ENCODE measurements around the gene RAB11FIP3.

RAB11FIP3 gene

DNA sequence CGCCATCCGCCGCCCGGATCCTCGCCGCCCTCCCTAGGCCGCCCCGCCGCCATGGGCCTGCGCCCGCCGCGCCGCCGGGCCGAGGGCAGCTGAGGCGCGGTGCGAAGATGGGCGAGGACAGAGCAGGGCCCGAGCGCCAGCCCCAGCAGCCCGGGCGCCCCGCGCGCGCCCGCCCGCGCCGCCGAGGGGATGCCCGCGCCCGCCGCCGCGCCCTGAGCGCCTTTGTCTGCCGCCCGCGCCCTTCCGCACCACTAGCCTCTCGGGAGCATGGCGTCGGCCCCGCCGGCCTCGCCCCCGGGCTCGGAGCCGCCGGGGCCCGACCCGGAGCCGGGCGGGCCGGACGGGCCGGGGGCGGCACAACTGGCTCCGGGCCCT is 278 bp downstream of the RAB11FIP3 start:
- no peak for DNase-seq (ENCODE audit: low read depth)
- peak overlapping the region; percentile 64 for H3K4me3 ChIP-seq (ENCODE audit: control insufficient read depth, low read depth, low read length)
- TF ChIP-seq CTCF (conservative IDR thresholded peaks at IDR 0.05; ENCODE audit: control insufficient read depth, insufficient read depth, low read depth, low read length) = no peak

GRCh38 chr16:426115-426905 is 861 bp downstream of the RAB11FIP3 start:
- DNase-seq (ENCODE audit: low read depth) = peak; percentile 14
- H3K4me3 ChIP-seq (ENCODE audit: control insufficient read depth, low read depth, low read length) = peak overlapping the region; percentile 64
- TF ChIP-seq CTCF (conservative IDR thresholded peaks at IDR 0.05; ENCODE audit: control insufficient read depth, insufficient read depth, low read depth, low read length) = no peak

DNA sequence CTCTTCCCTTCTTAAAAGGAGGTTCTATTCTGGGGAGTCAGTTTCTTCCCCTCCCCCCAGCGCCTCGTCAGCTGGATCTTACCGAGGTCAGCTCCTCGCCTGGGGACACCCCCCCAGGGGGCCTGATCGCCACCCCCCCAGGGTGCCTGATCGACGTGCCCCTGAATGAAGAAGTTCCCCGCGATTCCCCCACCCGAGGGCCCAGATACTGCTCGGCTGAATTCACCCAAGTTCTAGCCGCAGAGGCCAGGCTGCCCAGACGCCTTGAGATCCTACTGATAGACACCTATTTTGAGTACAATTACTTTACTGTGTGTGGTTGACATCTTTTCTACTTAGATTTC is 1.4 kb downstream of the RAB11FIP3 start:
- TF ChIP-seq CTCF (conservative IDR thresholded peaks at IDR 0.05; ENCODE audit: control insufficient read depth, insufficient read depth, low read depth, low read length) = no peak
- no peak for DNase-seq (ENCODE audit: low read depth)
- H3K4me3 ChIP-seq (ENCODE audit: control insufficient read depth, low read depth, low read length) = peak overlapping the region; percentile 64

DNA sequence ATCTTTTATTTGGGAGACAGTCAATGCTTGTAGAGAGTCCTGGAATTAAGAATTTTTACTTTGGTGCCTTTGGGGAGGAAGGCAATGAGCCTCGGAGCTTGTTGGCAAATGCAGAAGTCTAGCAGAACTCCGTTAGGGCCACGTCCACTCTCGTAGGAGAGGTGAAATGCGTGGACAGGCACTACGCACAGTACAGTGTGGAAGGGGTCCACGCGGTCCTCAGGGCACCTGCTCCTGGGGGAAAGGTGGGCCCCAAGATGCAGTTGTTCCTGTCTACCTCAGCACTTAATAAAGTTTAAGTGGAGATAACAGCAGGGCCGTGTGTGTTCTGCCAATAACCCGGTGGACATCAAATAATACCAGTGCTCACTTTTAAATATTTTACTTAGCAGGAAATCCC is 1.8 kb downstream of the RAB11FIP3 start:
- H3K4me3 ChIP-seq (ENCODE audit: control insufficient read depth, low read depth, low read length) = peak overlapping the region; percentile 64
- no peak for DNase-seq (ENCODE audit: low read depth)
- no peak for TF ChIP-seq CTCF (conservative IDR thresholded peaks at IDR 0.05; ENCODE audit: control insufficient read depth, insufficient read depth, low read depth, low read length)

GRCh38 chr16:430904-431303 is 5.5 kb downstream of the RAB11FIP3 start:
- no peak overlapping the region for H3K4me3 ChIP-seq (ENCODE audit: control insufficient read depth, low read depth, low read length)
- DNase-seq (ENCODE audit: low read depth) = no peak
- TF ChIP-seq CTCF (conservative IDR thresholded peaks at IDR 0.05; ENCODE audit: control insufficient read depth, insufficient read depth, low read depth, low read length) = no peak

DNA sequence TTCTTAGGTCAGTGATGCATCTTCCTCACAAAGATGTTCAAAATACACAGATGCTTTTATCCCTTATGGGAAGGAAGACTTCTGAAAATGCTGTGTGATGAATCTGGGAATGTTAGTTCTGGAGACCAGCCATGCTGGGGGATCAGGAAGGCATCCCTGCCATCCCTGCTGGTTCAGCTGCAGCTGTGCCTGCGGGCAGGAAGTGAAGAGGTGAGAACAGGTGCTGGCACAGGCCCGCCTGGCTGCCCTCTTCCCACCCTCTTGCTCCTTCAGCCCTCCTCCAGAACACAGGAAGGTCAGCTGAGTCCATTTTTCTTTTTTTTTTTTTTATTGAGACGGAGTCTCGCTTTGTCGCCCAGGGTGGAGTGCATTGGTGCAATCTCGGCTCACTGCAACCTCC is 15.2 kb downstream of the RAB11FIP3 start:
- DNase-seq (ENCODE audit: low read depth) = no peak
- H3K4me3 ChIP-seq (ENCODE audit: control insufficient read depth, low read depth, low read length) = no peak overlapping the region
- no peak for TF ChIP-seq CTCF (conservative IDR thresholded peaks at IDR 0.05; ENCODE audit: control insufficient read depth, insufficient read depth, low read depth, low read length)

DNA sequence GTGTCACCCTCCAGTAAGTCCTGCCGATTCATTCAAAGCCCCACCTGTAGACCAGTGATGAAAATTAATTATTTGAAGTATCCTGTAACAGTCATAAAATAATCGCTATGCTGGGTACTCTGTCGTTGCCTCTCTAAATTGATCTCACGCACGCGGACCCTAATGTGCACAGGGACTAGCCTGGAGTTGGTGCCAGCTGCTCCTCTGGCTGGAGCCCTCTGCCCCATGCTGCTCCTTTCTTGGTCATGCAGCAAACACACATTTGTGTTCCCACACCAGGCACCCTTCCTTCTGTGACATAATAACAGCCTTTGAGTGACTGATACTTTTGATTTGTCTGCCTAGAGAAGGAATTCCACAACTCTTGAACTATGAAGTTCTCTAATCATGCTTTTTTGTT is 16.0 kb downstream of the RAB11FIP3 start:
- DNase-seq (ENCODE audit: low read depth) = no peak
- no peak overlapping the region for H3K4me3 ChIP-seq (ENCODE audit: control insufficient read depth, low read depth, low read length)
- TF ChIP-seq CTCF (conservative IDR thresholded peaks at IDR 0.05; ENCODE audit: control insufficient read depth, insufficient read depth, low read depth, low read length) = no peak

All from fibroblast of mammary gland (primary cell).